Parathyroid adenoma (tissue), 2 donors: ENCODE results near the gene GNA15.
A peak's percentile ranks its signal among the peaks of the same experiment; 100 is the strongest.

Source experiments
- H2AFZ ChIP-seq: fragments of 300-600 bp; sonication (generic); one replicate; pipeline ENCODE4 v1.7.0; 2017; ENCODE audit warnings: antibody characterized with exemption, mild to moderate bottlenecking
- H3K27ac ChIP-seq: fragments of 300-600 bp; sonication (generic); one replicate; pipeline ENCODE4 v1.7.0; 2017
- H3K27me3 ChIP-seq: fragments of 300-600 bp; sonication (generic); one replicate; pipeline ENCODE4 v1.7.0; 2017; ENCODE audit warnings: low read length; ENCODE audit not compliant: control insufficient read depth, insufficient read depth
- H3K36me3 ChIP-seq: fragments of 300-600 bp; sonication (generic); one replicate; pipeline ENCODE4 v1.7.0; 2017; ENCODE audit warnings: low read length; ENCODE audit not compliant: control insufficient read depth, insufficient read depth
- H3K4me1 ChIP-seq: fragments of 300-600 bp; sonication (generic); one replicate; pipeline ENCODE4 v1.7.0; 2017; ENCODE audit warnings: control low read depth
- H3K4me2 ChIP-seq: fragments of 300-600 bp; sonication (generic); one replicate; pipeline ENCODE4 v1.7.0; 2017; ENCODE audit warnings: low read length
- H3K4me3 ChIP-seq: fragments of 300-600 bp; sonication (generic); one replicate; pipeline ENCODE4 v1.7.0; 2017; ENCODE audit warnings: low read depth, low read length
- H3K79me2 ChIP-seq: fragments of 300-600 bp; sonication (generic); one replicate; pipeline ENCODE4 v1.7.0; 2017; ENCODE audit warnings: control low read depth
- H3K9ac ChIP-seq: fragments of 300-600 bp; sonication (generic); one replicate; pipeline ENCODE4 v1.7.0; 2017; ENCODE audit warnings: mild to moderate bottlenecking
- H3K9me3 ChIP-seq: fragments of 300-600 bp; sonication (generic); one replicate; pipeline ENCODE4 v1.7.0; 2017; ENCODE audit warnings: low read length; ENCODE audit not compliant: control insufficient read depth
- TF ChIP-seq, protein P1 (sequence below): fragments of 300-600 bp; sonication (generic); IDR thresholded peaks from one replicate; pipeline ENCODE4 v1.7.0; 2017; ENCODE audit warnings: antibody characterized with exemption, mild to moderate bottlenecking
- donor health status: primary hyperparathyroidism.

GNA15 gene

DNA sequence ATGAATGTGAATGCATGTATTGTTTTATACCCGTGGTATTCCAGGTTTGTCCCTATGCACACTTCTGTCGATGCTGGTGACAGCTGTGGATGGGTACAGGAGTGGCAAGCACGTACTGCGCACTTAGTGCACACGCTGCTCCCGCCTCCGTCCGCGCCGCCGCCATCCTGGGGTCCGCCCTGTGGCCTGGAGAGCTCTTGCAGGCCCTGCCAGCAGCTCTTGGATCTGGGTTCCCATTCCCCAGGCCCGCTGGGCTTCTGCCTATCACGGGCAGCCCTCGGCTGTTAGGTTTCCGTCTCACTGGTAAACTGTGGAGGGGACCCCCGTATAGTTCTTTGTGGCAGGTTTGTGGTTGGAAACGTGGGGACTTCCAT lies 37.7 kb upstream of the GNA15 start:
- TF ChIP-seq, protein P1, sequence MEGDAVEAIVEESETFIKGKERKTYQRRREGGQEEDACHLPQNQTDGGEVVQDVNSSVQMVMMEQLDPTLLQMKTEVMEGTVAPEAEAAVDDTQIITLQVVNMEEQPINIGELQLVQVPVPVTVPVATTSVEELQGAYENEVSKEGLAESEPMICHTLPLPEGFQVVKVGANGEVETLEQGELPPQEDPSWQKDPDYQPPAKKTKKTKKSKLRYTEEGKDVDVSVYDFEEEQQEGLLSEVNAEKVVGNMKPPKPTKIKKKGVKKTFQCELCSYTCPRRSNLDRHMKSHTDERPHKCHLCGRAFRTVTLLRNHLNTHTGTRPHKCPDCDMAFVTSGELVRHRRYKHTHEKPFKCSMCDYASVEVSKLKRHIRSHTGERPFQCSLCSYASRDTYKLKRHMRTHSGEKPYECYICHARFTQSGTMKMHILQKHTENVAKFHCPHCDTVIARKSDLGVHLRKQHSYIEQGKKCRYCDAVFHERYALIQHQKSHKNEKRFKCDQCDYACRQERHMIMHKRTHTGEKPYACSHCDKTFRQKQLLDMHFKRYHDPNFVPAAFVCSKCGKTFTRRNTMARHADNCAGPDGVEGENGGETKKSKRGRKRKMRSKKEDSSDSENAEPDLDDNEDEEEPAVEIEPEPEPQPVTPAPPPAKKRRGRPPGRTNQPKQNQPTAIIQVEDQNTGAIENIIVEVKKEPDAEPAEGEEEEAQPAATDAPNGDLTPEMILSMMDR: no peak
- peak overlapping the region; percentile 33 for H3K27ac ChIP-seq
- H2AFZ ChIP-seq: no peak overlapping the region
- H3K27me3 ChIP-seq: no peaks in the 10 kb centered on the region
- H3K4me2 ChIP-seq: peak overlapping the region; percentile 62
- H3K79me2 ChIP-seq: peaks cover 84% of the 10 kb centered on the region
- H3K9ac ChIP-seq: no peak overlapping the region
- H3K4me1 ChIP-seq: peaks cover 26% of the 10 kb centered on the region
- H3K4me3 ChIP-seq: peak overlapping the region; percentile 27
- no peaks in the 10 kb centered on the region for H3K36me3 ChIP-seq
- no peaks in the 10 kb centered on the region for H3K9me3 ChIP-seq

DNA sequence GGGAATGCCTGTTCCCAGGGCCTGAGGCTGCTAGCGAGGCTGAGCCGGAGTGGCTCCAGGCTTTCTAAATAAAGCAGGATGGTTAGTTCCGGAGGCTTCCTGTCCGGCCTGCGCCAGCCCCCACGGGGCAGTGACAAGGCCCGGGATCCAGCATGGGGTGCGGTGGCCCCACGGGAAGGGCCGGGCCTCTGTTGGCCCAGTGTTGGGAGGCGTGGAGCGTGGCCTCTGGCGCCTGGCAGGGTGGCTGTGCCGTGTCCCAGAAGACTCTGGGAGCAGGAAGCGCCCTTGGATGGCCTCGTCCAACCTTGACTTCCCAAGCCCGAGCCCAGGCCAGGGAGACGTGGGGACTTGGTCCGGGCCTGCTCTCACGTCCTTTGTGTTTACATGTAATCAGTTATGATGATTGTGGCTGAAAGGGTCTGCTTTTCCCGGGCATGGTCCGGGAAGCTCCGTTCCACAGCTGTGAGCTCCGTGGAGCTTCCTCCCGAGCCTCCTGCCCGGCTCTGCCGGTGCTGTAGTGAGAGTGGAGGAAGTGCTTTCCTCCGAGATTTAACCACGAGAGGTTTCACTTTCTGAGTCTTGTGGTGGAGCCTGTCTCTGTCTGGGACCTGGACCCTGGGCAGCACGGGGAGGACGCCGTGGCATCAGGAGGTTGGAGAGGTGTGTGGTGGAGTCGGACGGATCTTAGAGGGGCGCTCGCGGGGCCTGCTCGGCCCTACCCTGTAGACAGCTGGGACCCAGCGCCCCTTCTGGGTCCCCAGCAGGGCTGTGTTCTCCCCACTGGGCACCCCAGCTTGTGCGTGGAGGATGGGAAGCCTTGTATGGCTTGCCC lies 37.1 kb upstream of the GNA15 start:
- no peak overlapping the region for H2AFZ ChIP-seq
- no peak overlapping the region for H3K9ac ChIP-seq
- peak overlapping the region; percentile 62 for H3K4me2 ChIP-seq
- no peaks in the 10 kb centered on the region for H3K36me3 ChIP-seq
- H3K4me3 ChIP-seq: peak overlapping the region; percentile 27
- H3K79me2 ChIP-seq: peaks cover 87% of the 10 kb centered on the region
- no peaks in the 10 kb centered on the region for H3K9me3 ChIP-seq
- TF ChIP-seq, protein P1: no peak
- peaks cover 29% of the 10 kb centered on the region for H3K4me1 ChIP-seq
- no peaks in the 10 kb centered on the region for H3K27me3 ChIP-seq
- H3K27ac ChIP-seq: peak overlapping the region; percentile 33

DNA sequence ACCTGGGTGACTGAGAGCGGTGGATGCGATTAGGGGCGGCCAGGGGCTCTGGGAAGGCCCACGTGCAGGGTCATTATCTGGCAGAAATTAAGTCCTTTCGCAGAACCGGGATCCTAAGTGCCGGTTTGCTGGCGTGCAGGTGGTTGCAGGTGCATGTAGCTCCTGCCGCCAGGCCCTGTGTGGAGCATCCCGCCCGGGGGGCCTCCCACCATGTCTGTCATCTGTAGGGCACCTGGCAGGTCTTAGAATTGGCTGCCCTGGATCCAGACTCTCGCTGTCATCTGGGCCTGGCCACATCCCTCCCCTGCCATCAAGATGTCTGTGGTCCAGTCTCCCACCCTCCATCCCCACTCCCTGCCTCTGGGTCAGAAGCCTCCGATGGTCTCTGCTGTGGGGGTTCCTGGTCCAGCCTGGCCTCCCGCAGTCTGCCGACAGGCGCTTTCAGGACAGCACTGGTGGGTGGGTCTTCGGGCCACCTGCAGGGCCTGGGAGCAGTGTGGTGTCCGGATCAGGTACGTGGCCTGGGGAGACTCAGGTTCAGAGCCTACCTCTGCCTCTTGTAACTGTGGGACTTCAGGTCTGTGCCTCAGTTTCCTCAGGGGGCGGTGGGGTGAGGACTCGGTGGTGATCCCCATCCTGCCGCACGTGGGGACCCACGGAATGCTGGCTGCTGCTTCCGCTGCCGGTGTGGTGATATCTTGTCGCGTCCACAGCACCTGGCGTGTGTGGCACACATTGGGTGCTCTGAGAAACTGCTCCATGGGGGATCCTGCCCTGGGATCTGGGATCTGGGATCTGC lies 36.3 kb upstream of the GNA15 start:
- no peak overlapping the region for H3K4me3 ChIP-seq
- peak overlapping the region; percentile 33 for H3K27ac ChIP-seq
- H3K4me2 ChIP-seq: no peak overlapping the region
- H2AFZ ChIP-seq: no peak overlapping the region
- H3K36me3 ChIP-seq: no peaks in the 10 kb centered on the region
- H3K9ac ChIP-seq: no peak overlapping the region
- H3K27me3 ChIP-seq: no peaks in the 10 kb centered on the region
- TF ChIP-seq, protein P1: no peak
- no peaks in the 10 kb centered on the region for H3K9me3 ChIP-seq
- H3K79me2 ChIP-seq: peaks cover 95% of the 10 kb centered on the region
- H3K4me1 ChIP-seq: peaks cover 32% of the 10 kb centered on the region

DNA sequence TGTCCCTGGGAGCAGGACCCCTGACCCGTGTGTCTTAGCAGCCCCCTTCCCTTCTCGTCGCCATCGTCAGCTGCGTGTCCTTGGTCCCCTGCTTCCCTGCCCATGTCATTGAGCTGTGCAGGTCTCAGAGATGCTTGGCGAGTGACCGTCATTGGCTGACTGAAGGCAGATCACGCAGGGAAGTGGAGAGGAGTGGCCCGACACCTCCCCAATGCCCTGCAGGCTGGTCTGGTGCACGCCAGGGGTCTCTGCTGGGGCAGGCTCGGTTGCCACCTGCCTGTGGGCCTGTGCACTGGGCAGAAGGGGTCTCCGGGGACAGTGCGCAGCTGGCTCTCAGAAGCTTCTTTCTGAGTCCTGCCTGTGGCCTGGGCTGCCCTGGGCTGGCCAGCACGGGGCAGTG lies 35.5 kb upstream of the GNA15 start:
- Histone ChIP-seq H2AFZ (no peak overlapping the region), H3K9me3 (no peaks in the 10 kb centered on the region), H3K4me1 (peaks cover 32% of the 10 kb centered on the region), H3K79me2 (peaks cover 88% of the 10 kb centered on the region), H3K36me3 (no peaks in the 10 kb centered on the region), H3K9ac (no peak overlapping the region), H3K4me3 (no peak overlapping the region), H3K27ac (no peak overlapping the region), H3K27me3 (no peaks in the 10 kb centered on the region), H3K4me2 (no peak overlapping the region)
- TF ChIP-seq, protein P1: no peak
